Breast epithelium (tissue), 3 donors: ENCODE results near the gene TXNL4B.

Source experiments
- CTCF ChIP-seq, 3 donors: fragments of 450-650 bp; IDR thresholded peaks; one replicate each; pipeline ENCODE4 v1.5.1; 2016 to 2017; ENCODE audit warnings: antibody characterized with exemption in 3 of 3, mild to moderate bottlenecking in 3 of 3, moderate library complexity in 3 of 3
- POLR2A ChIP-seq: fragments of 450-650 bp; IDR thresholded peaks from one replicate; pipeline ENCODE4 v1.6.1; 2016; ENCODE audit warnings: antibody characterized with exemption, mild to moderate bottlenecking, moderate library complexity
- POLR2AphosphoS5 ChIP-seq, 3 donors: sonication (generic); formaldehyde crosslinking; IDR thresholded peaks; one replicate each; pipeline ENCODE4 v1.6.1; 2017; ENCODE audit warnings: antibody characterized with exemption in 3 of 3

- TF ChIP-seq CTCF (IDR thresholded peaks at IDR 0.05) (peak; percentile 31 to 40 (median 32)), POLR2A (no peak), POLR2AphosphoS5 (IDR thresholded peaks at IDR 0.05) (no peak)
These were observed 26.7 kb downstream of the TXNL4B start for GRCh38 chr16:72066747-72067146.
